Stomach (tissue), 4 donors: ENCODE results near the gene HMGN3.

Experiments
- CTCF ChIP-seq, 7 experiments: fragments of 450-650 bp in 4 of 7; fragments of 200-600 bp in 3 of 7; sonication (generic) in 3 of 7; IDR thresholded peaks; one replicate each; pipeline ENCODE4 v1.5.1; 2016 to 2019; ENCODE audit warnings: antibody characterized with exemption in 7 of 7, control low read depth in 2 of 7, mild to moderate bottlenecking in 1 of 7
- EP300 ChIP-seq: sonication (generic); formaldehyde crosslinking; IDR thresholded peaks from one replicate; pipeline ENCODE4 v1.6.1; 2017; ENCODE audit warnings: antibody characterized with exemption
- POLR2A ChIP-seq, 4 donors: fragments of 450-650 bp; IDR thresholded peaks; one replicate each; pipeline ENCODE4 v1.6.1; 2016; ENCODE audit warnings: antibody characterized with exemption in 4 of 4, control low read depth in 2 of 4, mild to moderate bottlenecking in 1 of 4, moderate library complexity in 1 of 4
- POLR2AphosphoS5 ChIP-seq, 3 donors: sonication (generic); formaldehyde crosslinking; IDR thresholded peaks; one replicate each; pipeline ENCODE4 v1.6.1; 2016; ENCODE audit warnings: antibody characterized with exemption in 3 of 3

- TF ChIP-seq POLR2A (IDR thresholded peaks at IDR 0.05) (no peak), CTCF (IDR thresholded peaks at IDR 0.05) (no peak), POLR2AphosphoS5 (IDR thresholded peaks at IDR 0.05) (no peak), EP300 (no peak)
Observed at GRCh38 chr6:79180052-79180451, 54.4 kb downstream of the HMGN3 start.
